ENCODE data around the gene IRF1. TPM values are rescaled to one million over a fixed set of nuclear protein-coding genes. Genes with fewer than 3 reads are reported as not detected.

The IRF1 gene
- total RNA-seq, 2 donors from 2014 or later, result 5.6 to 7.3 TPM

DNA sequence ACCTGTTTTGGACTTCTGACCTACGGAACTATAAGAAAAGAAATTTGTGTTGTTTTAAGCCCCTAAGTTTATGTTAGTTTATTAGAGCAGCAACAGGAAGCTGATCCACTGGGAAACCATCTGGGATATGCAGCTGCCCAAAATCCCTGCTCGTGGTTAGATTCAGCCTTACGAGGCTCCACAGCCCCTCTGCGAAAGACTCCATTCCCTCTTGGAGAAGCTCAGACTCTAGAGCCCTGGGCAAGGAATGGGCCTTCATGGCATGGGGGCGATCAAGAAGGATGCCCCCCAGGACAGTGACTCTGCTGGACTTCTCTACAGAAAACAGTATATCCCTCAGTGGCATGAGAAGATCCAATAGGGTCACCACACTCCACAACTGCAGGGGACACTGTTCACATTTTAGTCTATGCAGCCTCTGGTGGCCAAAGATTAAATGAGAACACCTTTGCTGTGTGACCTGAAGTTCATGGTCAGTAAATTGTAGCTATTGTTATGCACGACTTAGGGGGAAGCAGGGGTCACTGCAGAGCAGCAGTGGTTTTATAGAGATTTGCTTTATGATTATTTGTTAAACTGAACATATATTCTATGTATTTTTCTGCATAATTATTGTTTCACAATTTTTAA is 21.1 kb downstream of the IRF1 start:
- DNase-seq, result no peak
- Mint-ChIP-seq H3K27me3 (ENCODE audit: insufficient read depth) (no peaks in the 10 kb centered on the region), H3K9me3 (peaks cover 9% of the 10 kb centered on the region), H3K4me1 (peaks cover 9% of the 10 kb centered on the region), H3K36me3 (ENCODE audit: low read depth) (no peaks in the 10 kb centered on the region), H3K4me3 (no peak overlapping the region), H3K27ac (no peak overlapping the region)
- no peaks in the 10 kb centered on the region for H3K4me1 ChIP-seq (ENCODE audit: control insufficient read depth, insufficient read depth, low read length)
- WGBS, 2 experiments (ENCODE audit: insufficient coverage in 1 of 2, insufficient read length in 1 of 2), result 88 to 94% methylated on average over 3 to 6 of the region's 6 CpGs
- H3K36me3 ChIP-seq (ENCODE audit: control insufficient read depth, insufficient read depth, low read length), result no peaks in the 10 kb centered on the region
- H3K4me3 ChIP-seq (ENCODE audit: low read length), result no peak overlapping the region
- H3K9me3 ChIP-seq (ENCODE audit: control insufficient read depth, low read length), result peaks cover 4% of the 10 kb centered on the region
- H3K9ac ChIP-seq (ENCODE audit: extremely low read depth, low read length, poor library complexity, severe bottlenecking), result no peak overlapping the region
- no peak overlapping the region for H3K27ac ChIP-seq (ENCODE audit: low read depth, low read length)
- H3K27me3 ChIP-seq (ENCODE audit: control insufficient read depth, insufficient read depth, low read length, poor library complexity, severe bottlenecking), result no peaks in the 10 kb centered on the region
- TF ChIP-seq, protein P1, sequence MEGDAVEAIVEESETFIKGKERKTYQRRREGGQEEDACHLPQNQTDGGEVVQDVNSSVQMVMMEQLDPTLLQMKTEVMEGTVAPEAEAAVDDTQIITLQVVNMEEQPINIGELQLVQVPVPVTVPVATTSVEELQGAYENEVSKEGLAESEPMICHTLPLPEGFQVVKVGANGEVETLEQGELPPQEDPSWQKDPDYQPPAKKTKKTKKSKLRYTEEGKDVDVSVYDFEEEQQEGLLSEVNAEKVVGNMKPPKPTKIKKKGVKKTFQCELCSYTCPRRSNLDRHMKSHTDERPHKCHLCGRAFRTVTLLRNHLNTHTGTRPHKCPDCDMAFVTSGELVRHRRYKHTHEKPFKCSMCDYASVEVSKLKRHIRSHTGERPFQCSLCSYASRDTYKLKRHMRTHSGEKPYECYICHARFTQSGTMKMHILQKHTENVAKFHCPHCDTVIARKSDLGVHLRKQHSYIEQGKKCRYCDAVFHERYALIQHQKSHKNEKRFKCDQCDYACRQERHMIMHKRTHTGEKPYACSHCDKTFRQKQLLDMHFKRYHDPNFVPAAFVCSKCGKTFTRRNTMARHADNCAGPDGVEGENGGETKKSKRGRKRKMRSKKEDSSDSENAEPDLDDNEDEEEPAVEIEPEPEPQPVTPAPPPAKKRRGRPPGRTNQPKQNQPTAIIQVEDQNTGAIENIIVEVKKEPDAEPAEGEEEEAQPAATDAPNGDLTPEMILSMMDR (conservative IDR thresholded peaks at IDR 0.05), result peak; percentile 22

DNA sequence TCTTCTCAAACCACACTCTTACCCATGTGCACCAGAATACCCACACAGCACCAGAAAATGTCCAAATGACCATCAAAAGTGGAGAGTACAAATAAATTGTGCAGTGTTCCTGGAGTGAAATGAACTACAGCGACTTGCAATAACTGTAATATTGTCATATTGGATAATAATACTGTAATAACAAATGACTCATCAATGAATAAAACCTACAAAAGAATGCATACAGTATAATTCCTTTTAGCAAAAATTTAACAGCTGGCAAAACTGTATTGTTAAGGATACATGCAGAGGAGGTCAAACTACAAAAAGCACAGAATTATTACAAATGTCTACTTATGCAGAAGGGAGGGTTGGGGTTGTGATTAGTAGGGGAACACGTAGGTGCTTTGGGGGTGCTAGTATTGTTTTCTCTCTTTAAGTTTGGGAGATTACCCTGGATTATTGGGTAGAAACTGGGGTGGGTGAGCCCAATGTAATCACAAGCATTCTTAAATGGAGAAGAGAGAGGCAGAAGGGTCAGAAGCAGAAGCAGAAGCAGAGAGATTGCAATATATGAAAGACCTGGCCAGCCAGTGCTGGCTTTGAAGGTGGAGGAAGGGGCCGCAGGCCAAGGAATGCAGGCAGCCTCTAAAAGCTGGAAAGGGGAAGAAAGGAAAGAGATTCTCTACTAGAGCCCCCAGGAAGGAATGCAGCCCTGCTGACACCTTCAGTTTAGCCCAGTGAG is 21.8 kb downstream of the IRF1 start:
- Histone ChIP-seq H3K27me3 (ENCODE audit: control insufficient read depth, insufficient read depth, low read length, poor library complexity, severe bottlenecking) (no peaks in the 10 kb centered on the region), H3K9me3 (ENCODE audit: control insufficient read depth, low read length) (peaks cover 4% of the 10 kb centered on the region), H3K27ac (ENCODE audit: low read depth, low read length) (no peak overlapping the region), H3K4me1 (ENCODE audit: control insufficient read depth, insufficient read depth, low read length) (no peaks in the 10 kb centered on the region), H3K36me3 (ENCODE audit: control insufficient read depth, insufficient read depth, low read length) (no peaks in the 10 kb centered on the region), H3K4me3 (ENCODE audit: low read length) (no peak overlapping the region), H3K9ac (ENCODE audit: extremely low read depth, low read length, poor library complexity, severe bottlenecking) (no peak overlapping the region)
- Mint-ChIP-seq H3K27me3 (ENCODE audit: insufficient read depth) (no peaks in the 10 kb centered on the region), H3K4me3 (no peak overlapping the region), H3K9me3 (peaks cover 9% of the 10 kb centered on the region), H3K4me1 (peaks cover 11% of the 10 kb centered on the region), H3K36me3 (ENCODE audit: low read depth) (no peaks in the 10 kb centered on the region), H3K27ac (no peak overlapping the region)
- 75 to 80% methylated on average over 1 to 2 of the region's 3 CpGs for WGBS, 2 experiments (ENCODE audit: insufficient coverage in 1 of 2, insufficient read length in 1 of 2)
- DNase-seq, result no peak
- TF ChIP-seq, protein P1 (conservative IDR thresholded peaks at IDR 0.05), result no peak

DNA sequence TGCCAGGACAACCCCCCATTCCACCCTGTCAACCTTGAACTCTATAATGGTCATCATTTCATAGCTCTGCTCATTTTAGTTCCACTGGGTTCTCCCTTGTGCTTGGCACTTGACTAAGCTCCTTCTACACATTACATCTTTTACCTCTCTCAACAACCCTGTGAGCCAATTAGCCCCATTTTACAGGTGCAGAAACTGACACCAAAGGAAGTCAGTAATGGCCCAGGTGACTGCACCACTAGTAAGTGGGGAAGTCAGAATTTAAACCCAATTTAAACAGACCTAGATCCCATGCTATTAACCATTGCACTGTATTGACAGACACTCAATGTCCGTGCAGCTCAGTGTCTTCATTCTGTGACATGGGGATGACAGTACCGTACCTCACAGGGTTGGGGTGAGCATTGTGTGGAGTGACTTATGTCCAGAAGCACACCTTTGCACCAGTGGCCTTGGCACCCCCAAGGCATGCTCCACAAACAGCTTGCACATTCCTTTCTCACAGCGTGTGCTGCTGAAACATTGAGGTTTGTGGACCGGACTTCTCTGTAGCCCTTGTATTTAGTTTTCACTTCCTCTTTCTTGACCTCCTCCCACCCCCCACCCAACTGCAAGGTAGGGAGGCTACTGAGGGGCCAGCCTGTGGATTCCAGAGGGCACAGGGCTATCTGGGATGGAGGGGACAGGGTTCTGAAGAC is 23.1 kb downstream of the IRF1 start:
- TF ChIP-seq, protein P1 (conservative IDR thresholded peaks at IDR 0.05), result no peak
- no peak overlapping the region for H3K9ac ChIP-seq (ENCODE audit: extremely low read depth, low read length, poor library complexity, severe bottlenecking)
- Mint-ChIP-seq H3K4me1 (peaks cover 12% of the 10 kb centered on the region), H3K27ac (no peak overlapping the region), H3K9me3 (peaks cover 9% of the 10 kb centered on the region), H3K27me3 (ENCODE audit: insufficient read depth) (no peaks in the 10 kb centered on the region), H3K36me3 (ENCODE audit: low read depth) (no peaks in the 10 kb centered on the region), H3K4me3 (no peak overlapping the region)
- peaks cover 4% of the 10 kb centered on the region for H3K9me3 ChIP-seq (ENCODE audit: control insufficient read depth, low read length)
- H3K27ac ChIP-seq (ENCODE audit: low read depth, low read length), result no peak overlapping the region
- no peaks in the 10 kb centered on the region for H3K36me3 ChIP-seq (ENCODE audit: control insufficient read depth, insufficient read depth, low read length)
- DNase-seq, result no peak
- no peaks in the 10 kb centered on the region for H3K27me3 ChIP-seq (ENCODE audit: control insufficient read depth, insufficient read depth, low read length, poor library complexity, severe bottlenecking)
- no peaks in the 10 kb centered on the region for H3K4me1 ChIP-seq (ENCODE audit: control insufficient read depth, insufficient read depth, low read length)
- H3K4me3 ChIP-seq (ENCODE audit: low read length), result no peak overlapping the region
- WGBS, 2 experiments (ENCODE audit: insufficient coverage in 1 of 2, insufficient read length in 1 of 2), result 89 to 100% methylated on average over 2 to 4 of the region's 4 CpGs

Measured in endodermal cell (in vitro differentiated cells).